Right hindlimb (tissue), 1 donor: ENCODE data around the gene PTPRCAP.

Experiments
- DNase-seq: peaks from one replicate; pipeline ENCODE4 v3.0.0-alpha.2; 2018

The PTPRCAP gene

GRCh38 chr11:67464411-67465188, 27.1 kb upstream of the PTPRCAP start:
- peak; percentile 80 for DNase-seq

- peak; percentile 24 for DNase-seq
Observed at GRCh38 chr11:67463680-67464410, 26.4 kb upstream of the PTPRCAP start.

- no peak for DNase-seq
Observed at GRCh38 chr11:67463186-67463585, 25.7 kb upstream of the PTPRCAP start.

- no peak for DNase-seq
Observed at GRCh38 chr11:67458266-67458665, 20.8 kb upstream of the PTPRCAP start.

GRCh38 chr11:67457453-67457852, 20.0 kb upstream of the PTPRCAP start:
- no peak for DNase-seq

GRCh38 chr11:67456068-67456705, 18.7 kb upstream of the PTPRCAP start:
- DNase-seq = peak; percentile 14

GRCh38 chr11:67455054-67455453, 17.6 kb upstream of the PTPRCAP start, which contains the start of gene CABP4:
Gene CABP4 (plus strand): TSS chr11:67455354. CDS start chr11:67455424, 70 bp downstream.
- DNase-seq = no peak

GRCh38 chr11:67453816-67454732, 16.6 kb upstream of the PTPRCAP start:
- DNase-seq = peak; percentile 15

- peak; percentile 22 for DNase-seq
Observed at GRCh38 chr11:67452141-67452952, 14.9 kb upstream of the PTPRCAP start, which contains the start of gene GPR152. Gene GPR152 (minus strand): TSS chr11:67452729. CDS start chr11:67452724, 5 bp downstream.

- peak; percentile 14 for DNase-seq
Observed at GRCh38 chr11:67451658-67451976, 14.1 kb upstream of the PTPRCAP start.

GRCh38 chr11:67450796-67451657, 13.5 kb upstream of the PTPRCAP start:
- DNase-seq = peak; percentile 14

GRCh38 chr11:67449116-67449844, 11.8 kb upstream of the PTPRCAP start:
- DNase-seq = peak; percentile 12

- DNase-seq = no peak
Observed at GRCh38 chr11:67448220-67448609, 10.7 kb upstream of the PTPRCAP start.

GRCh38 chr11:67445515-67445914, 8.0 kb upstream of the PTPRCAP start:
- no peak for DNase-seq

- DNase-seq = peak; percentile 26
Observed at GRCh38 chr11:67442504-67443404, 5.3 kb upstream of the PTPRCAP start.

GRCh38 chr11:67441731-67442351, 4.4 kb upstream of the PTPRCAP start:
- peak; percentile 26 for DNase-seq

- DNase-seq = no peak
Observed at GRCh38 chr11:67441098-67441563, 3.6 kb upstream of the PTPRCAP start.
